Measurements from ENCODE around the gene DIPK2A. TPM values are rescaled to one million over a fixed set of nuclear protein-coding genes. Genes with fewer than 3 reads are reported as not detected.

DIPK2A gene
- total RNA-seq, 2 experiments from 2014 or later, result 28.6 to 39.6 TPM

DNA sequence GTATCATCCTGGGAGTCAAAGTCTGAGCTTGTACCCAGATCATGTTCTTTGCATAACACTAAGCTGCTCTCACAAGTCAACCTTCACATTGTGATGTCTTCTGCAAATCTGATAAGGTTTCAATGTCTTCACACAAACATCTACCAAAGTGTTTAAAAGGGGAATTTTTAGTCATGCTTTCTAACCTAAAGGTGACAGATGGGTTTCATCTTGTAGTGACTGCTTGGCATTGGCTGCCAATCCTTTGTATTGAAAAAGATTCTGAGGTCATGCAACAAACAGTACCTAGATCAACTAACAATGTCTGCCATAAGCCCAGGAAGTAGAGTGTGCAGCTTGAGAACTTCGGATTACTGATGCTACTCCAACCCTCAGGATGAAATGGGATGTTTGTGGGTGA lies 43.6 kb upstream of the DIPK2A start:
- ChIA-PET POLR2A (no interaction called here), CTCF (ENCODE audit: unreplicated experiment) (no interaction called here)
- Histone ChIP-seq H3K9me2 (ENCODE audit: insufficient read depth, low read length) (no peaks in the 10 kb centered on the region), H3K36me3 (ENCODE audit: insufficient read depth, low read length) (no peaks in the 10 kb centered on the region), H2AFZ (ENCODE audit: low read length) (no peak overlapping the region), H3K4me3 (ENCODE audit: low read depth, low read length, poor library complexity, severe bottlenecking) (no peak overlapping the region), H4K20me1 (ENCODE audit: insufficient read depth, low read length) (no peaks in the 10 kb centered on the region), H3K9me3 (ENCODE audit: low read length) (no peaks in the 10 kb centered on the region), H3K27ac (ENCODE audit: low read depth, low read length, poor library complexity, severe bottlenecking) (no peak overlapping the region), H3K4me1 (ENCODE audit: insufficient read depth, low read length, poor library complexity, severe bottlenecking) (no peaks in the 10 kb centered on the region), H3K4me2 (ENCODE audit: low read length) (no peak overlapping the region), H3K79me2 (ENCODE audit: insufficient read depth, low read depth, low read length) (no peaks in the 10 kb centered on the region)
- BruUV-seq (replicated peaks), result no TSS peak
- DNase-seq (ENCODE audit: low spot score), result no peak
- TF ChIP-seq, protein P1, sequence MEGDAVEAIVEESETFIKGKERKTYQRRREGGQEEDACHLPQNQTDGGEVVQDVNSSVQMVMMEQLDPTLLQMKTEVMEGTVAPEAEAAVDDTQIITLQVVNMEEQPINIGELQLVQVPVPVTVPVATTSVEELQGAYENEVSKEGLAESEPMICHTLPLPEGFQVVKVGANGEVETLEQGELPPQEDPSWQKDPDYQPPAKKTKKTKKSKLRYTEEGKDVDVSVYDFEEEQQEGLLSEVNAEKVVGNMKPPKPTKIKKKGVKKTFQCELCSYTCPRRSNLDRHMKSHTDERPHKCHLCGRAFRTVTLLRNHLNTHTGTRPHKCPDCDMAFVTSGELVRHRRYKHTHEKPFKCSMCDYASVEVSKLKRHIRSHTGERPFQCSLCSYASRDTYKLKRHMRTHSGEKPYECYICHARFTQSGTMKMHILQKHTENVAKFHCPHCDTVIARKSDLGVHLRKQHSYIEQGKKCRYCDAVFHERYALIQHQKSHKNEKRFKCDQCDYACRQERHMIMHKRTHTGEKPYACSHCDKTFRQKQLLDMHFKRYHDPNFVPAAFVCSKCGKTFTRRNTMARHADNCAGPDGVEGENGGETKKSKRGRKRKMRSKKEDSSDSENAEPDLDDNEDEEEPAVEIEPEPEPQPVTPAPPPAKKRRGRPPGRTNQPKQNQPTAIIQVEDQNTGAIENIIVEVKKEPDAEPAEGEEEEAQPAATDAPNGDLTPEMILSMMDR (conservative IDR thresholded peaks at IDR 0.05; ENCODE audit: low read length), result no peak
- TF ChIP-seq EZH2phosphoT487 (IDR thresholded peaks at IDR 0.05; ENCODE audit: borderline replicate concordance, low read depth, low read length), result no peak
- intact Hi-C loops (cut with micrococcal nuclease; ENCODE audit: unreplicated experiment), result no loop called here

DNA sequence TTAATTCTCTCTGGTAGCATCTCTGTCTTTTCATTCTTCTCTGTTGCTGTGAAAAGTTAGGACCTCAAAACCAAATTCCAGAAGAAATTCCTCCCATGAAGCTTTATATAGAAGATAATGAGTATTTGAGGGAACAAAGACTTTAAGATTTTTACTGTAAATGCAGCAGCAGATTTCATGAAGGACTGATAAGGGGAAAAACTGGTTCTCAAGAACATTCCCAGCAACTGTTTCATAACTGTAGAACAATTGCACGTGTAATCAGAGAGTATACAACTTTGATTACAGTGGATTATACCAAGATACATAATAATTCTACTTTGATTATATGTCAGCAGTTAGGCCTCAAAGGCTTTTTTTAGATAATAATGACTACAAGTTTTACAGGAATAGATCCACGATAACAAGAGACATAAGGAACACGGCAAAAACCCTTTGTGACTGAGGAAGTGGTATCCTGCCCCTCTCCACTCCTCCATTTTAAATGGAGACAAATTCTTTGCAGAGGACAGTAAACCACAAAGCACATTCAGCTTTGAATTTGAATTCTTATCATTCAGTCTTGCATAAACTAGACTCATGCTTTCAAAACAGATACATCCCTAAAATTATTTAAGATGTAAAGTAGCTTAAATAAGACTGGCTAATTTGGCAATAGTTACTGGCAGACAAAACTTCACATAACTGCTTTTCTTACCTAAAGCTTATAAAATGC lies 42.9 kb upstream of the DIPK2A start:
- Histone ChIP-seq H3K9me3 (ENCODE audit: low read length) (no peaks in the 10 kb centered on the region), H3K4me1 (ENCODE audit: insufficient read depth, low read length, poor library complexity, severe bottlenecking) (no peaks in the 10 kb centered on the region), H3K79me2 (ENCODE audit: insufficient read depth, low read depth, low read length) (no peaks in the 10 kb centered on the region), H3K9me2 (ENCODE audit: insufficient read depth, low read length) (no peaks in the 10 kb centered on the region), H3K4me2 (ENCODE audit: low read length) (no peak overlapping the region), H4K20me1 (ENCODE audit: insufficient read depth, low read length) (no peaks in the 10 kb centered on the region), H3K27ac (ENCODE audit: low read depth, low read length, poor library complexity, severe bottlenecking) (no peak overlapping the region), H2AFZ (ENCODE audit: low read length) (no peak overlapping the region), H3K36me3 (ENCODE audit: insufficient read depth, low read length) (no peaks in the 10 kb centered on the region), H3K4me3 (ENCODE audit: low read depth, low read length, poor library complexity, severe bottlenecking) (no peak overlapping the region)
- DNase-seq (ENCODE audit: low spot score), result no peak
- TF ChIP-seq, protein P1 (conservative IDR thresholded peaks at IDR 0.05; ENCODE audit: low read length), result no peak
- TF ChIP-seq EZH2phosphoT487 (IDR thresholded peaks at IDR 0.05; ENCODE audit: borderline replicate concordance, low read depth, low read length), result no peak
- POLR2A ChIA-PET, result interaction anchor here (0.6 to 1.1 kb wide), 2 partner anchors 9 to 76 kb away, joined by 3 to 4 read pairs; no protein-coding TSS in a partner anchor
- CTCF ChIA-PET (ENCODE audit: unreplicated experiment), result no interaction called here
- BruUV-seq (replicated peaks), result no TSS peak
- intact Hi-C loops (cut with micrococcal nuclease; ENCODE audit: unreplicated experiment), result no loop called here

DNA sequence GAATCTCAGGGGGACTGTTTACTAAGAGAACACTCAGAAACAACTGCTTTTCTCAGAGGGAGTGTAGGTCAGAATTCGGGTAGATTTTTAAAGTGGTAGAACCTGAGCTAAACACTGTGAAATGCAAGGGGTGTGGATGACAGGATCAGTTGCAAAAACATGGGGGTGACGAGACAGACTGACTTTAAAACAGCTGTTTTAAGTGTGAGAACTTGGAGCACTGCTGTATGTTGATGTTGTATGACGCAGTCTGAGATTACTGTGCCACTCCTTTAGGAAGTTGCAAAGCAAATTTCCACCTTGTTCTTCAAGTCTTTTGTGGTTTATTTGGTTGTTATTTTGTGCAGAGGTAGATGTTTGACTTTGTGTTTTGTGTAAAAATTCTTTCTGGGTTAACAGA lies 36.8 kb upstream of the DIPK2A start:
- H4K20me1 ChIP-seq (ENCODE audit: insufficient read depth, low read length), result no peaks in the 10 kb centered on the region
- no peak overlapping the region for H3K4me2 ChIP-seq (ENCODE audit: low read length)
- H3K79me2 ChIP-seq (ENCODE audit: insufficient read depth, low read depth, low read length), result no peaks in the 10 kb centered on the region
- ChIA-PET POLR2A (interaction anchor here (0.8 kb wide), 1 partner anchor 25 kb away, joined by 4 read pairs; no protein-coding TSS in a partner anchor), CTCF (ENCODE audit: unreplicated experiment) (no interaction called here)
- no peaks in the 10 kb centered on the region for H3K9me2 ChIP-seq (ENCODE audit: insufficient read depth, low read length)
- DNase-seq (ENCODE audit: low spot score), result no peak
- no peaks in the 10 kb centered on the region for H3K9me3 ChIP-seq (ENCODE audit: low read length)
- H2AFZ ChIP-seq (ENCODE audit: low read length), result no peak overlapping the region
- BruUV-seq (replicated peaks), result no TSS peak
- intact Hi-C loops (cut with micrococcal nuclease; ENCODE audit: unreplicated experiment), result no loop called here
- no peaks in the 10 kb centered on the region for H3K4me1 ChIP-seq (ENCODE audit: insufficient read depth, low read length, poor library complexity, severe bottlenecking)
- no peak overlapping the region for H3K4me3 ChIP-seq (ENCODE audit: low read depth, low read length, poor library complexity, severe bottlenecking)
- H3K36me3 ChIP-seq (ENCODE audit: insufficient read depth, low read length), result no peaks in the 10 kb centered on the region
- TF ChIP-seq EZH2phosphoT487 (IDR thresholded peaks at IDR 0.05; ENCODE audit: borderline replicate concordance, low read depth, low read length), result no peak
- TF ChIP-seq, protein P1 (conservative IDR thresholded peaks at IDR 0.05; ENCODE audit: low read length), result no peak
- no peak overlapping the region for H3K27ac ChIP-seq (ENCODE audit: low read depth, low read length, poor library complexity, severe bottlenecking)

Measured in OCI-LY7 (cell line).